ENCODE data around the gene YWHAH.
"Not testable (repeated sequence)": the region's sequence is repeated elsewhere in the genome, so short reads cannot be mapped to it uniquely, and the experiment has no call there.

The YWHAH gene

DNA sequence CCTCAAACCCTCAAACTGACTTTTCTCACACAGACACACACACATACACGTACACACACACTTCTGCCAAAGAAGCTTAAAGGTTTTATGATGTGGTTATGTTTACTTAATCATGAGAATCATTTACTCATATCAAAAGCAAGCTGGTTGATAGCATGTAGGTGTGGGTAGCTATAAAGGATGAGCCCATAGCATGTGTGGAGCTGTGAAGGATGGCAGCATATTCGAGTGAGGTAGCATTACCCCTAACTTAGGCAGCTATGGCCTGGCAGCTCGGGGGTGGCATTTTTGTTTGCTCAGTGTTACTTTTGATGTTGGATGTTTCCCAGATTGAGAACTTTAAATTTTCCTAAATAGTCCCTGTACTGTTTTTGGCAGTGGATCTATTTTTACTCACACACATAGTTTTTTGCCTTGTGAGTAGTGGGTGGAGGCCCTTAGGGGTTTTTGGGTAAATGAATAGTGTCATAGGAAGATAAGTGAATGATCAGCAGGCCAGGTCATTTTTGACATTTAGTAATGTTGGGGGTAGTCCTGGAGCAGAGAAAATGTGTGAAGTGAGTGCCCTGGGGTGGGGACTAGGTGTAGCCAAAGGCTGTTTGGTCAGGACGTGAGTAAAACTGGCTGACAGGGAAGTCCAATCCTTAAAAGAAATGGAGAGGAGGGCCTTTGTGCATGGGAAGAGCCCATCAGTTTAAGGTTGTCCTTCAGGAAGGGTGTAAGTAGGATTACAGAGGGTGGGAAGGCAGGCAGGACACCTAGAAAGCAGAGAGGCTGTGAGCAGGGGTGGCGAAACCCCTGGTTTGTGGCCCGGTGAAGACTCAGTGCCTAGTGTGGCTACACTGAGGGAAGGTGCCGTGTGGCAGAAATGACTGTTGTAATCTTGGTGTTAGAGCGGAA, 7.1 kb downstream of the YWHAH start:
- no peak for DNase-seq

DNA sequence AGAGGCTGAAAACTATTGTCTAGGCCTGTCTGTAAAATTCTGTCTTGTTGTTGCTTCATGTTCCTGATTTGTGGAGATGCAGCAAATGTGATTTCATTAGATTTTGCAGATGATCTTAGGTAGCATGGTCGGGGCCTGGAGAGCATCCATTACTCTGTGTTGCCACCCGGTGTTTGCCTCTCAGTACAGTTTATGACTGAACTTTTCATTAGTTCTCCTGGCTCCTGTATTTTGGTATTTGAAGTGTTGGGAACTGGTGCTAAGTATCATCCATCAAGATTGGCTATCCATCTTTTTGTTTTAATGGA, 7.7 kb downstream of the YWHAH start:
- no peak for DNase-seq

DNA sequence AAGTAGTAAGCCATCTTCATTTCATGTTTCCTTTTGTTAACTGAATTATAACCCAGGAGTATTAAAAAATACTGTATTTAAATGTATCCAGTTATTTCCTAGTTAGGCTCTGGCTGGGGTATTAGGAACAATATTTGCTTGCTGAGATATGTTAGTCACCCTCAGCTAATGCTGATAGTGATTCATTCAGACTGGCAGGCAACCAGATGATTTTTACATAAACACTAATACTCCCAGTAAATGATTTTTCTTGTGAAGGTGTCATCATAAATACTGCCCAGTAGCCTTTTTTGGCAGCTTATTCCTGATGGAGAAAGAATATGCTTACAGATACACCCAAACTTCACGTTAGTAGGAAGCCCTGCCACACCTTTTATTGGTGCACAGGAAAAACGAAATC, 8.1 kb downstream of the YWHAH start:
- no peak for DNase-seq

DNA sequence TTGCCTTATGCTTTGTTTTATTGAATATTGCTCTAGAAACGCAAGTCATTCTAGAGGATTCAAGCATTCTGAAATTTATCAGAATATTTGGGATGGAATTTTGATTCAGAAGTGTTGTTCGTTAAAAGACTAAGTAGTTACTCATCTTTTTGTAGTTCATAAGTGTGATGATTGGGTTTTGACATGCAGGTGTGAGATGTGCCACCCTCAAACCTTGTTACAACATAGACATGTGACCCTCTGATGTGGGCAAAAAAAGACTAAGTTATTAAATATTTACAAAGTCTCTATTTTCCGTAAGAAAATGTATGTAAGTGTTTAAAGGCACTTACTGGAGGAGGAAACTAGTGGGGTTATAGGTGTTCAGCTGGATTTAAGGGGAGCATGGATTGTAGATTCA, 8.9 kb downstream of the YWHAH start:
- no peak for DNase-seq

DNA sequence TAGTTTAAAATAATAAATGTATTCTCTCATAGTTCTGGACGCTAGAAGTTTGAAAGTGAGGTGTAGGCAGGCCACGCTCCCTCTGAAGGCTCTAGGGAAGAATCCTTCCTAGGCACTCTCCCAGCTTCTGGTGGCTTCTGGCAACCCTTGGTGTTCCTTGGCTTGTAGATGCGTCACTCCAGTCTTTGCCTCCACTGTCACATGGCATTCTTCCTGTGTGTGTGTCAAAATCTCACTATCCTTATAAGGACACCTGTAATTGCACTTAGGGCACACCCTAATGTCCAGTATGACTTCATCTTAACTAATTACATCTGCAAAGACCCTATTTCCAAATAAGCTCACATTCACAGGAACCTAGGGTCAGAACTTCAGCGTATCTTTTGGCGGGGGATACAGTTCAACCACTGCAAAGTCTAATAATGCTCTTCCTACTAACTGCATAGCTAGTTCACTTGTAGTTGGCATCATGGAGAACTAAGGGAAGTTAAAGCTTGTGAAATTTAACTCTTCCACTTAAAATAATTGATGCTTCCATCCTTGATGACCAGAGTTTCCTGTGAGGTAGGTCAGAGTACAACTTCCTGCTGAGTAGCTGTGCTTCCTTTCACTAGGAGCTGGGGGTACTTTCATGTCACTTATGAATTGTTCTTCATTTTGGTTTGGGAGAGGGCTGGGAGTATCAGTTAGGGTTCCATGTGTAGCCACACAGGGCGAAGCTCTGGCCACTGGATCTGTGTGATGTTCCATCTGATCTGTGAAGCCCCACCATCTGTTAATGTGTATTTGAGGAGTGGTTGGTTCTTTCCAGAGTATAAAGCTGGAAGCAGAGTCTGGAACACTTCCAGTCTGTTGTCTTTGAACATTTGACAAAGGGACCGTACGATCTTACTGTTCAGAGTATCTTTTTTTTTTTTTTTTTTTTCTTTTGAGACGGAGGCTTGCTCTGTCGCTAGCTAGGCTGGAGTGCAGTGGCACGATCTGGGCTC, 10.5 kb downstream of the YWHAH start:
- DNase-seq = no peak

DNA sequence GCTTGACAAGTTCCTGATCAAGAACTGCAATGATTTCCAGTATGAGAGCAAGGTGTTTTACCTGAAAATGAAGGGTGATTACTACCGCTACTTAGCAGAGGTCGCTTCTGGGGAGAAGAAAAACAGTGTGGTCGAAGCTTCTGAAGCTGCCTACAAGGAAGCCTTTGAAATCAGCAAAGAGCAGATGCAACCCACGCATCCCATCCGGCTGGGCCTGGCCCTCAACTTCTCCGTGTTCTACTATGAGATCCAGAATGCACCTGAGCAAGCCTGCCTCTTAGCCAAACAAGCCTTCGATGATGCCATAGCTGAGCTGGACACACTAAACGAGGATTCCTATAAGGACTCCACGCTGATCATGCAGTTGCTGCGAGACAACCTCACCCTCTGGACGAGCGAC, 12.0 kb downstream of the YWHAH start:
- DNase-seq = no peak

DNA sequence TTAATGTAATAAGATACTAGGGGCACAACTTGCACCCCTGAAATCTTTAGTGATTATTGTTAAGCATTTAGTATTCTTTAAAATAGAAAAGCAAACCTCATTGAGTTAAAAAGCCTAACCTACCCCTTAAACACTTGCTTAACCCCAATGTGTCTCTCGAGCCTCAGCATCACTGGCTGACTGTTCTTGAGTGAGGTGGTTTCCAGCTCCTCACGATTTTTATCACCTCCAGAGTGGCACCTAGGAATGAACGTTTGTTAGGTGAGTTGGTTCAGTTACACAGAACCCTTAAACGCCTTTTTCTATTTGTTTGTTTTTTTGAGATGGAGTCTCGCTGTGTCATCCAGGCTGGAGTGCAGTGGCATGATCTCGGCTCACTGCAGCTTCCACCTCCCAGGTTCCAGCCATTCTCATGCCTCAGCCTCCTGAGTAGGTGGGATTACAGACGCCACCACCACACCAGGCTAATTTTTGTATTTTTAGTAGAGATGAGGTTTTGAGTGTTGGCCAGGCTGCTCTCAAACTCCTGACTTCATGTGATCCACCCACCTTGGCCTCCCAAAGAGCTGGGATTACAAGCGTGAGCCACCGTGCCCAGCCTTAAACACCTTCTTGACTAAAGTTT, 13.7 kb downstream of the YWHAH start:
- no peak for DNase-seq

DNA sequence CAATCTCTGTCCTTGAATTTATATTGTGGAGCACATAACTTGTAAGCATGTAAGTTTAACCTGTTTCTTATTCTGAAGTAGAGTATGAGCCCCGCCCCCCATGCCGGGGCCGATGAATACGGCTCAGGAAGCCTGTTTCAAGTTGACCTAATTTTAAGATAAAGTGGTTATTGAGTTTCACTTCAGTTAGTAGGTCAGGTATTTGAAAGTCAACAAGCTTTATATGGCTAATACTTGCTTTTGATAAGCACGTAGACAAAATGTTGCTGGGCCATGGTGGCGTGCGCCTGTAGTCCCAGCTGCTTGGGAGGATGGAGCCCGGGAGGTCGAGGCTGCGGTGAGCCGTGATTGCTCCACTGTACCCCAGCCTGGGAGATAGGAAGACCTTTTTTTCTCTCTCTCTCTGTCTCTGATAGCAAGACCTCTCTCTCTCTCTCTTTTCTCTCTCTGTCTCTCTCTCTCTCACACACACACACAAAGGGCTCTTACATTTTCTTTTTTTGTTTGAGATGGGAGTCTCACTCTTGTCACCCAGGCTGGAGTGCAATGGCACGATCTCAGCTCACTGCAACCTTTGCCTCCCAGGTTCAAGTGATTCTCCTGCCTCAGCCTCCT, 14.4 kb downstream of the YWHAH start:
- no peak for DNase-seq

DNA sequence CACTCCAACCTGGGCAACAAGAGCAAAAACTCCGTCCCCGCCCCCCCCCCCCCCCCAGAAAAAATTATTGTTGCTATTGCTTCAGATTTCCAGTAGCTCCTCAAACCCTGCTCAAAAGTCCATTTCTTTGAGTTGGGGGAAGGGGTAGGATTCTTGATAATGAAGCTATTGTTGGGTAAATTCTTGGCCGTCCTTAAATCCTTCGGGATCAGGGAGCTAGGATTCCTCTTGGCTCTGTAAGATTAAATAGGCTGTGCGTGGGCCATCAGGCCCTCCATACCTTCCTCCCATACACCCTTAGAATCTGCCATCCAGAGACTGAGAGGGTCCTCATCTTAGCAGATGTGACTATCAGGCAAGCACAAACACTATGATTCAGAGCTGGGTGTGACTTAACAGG, 16.4 kb downstream of the YWHAH start:
- no peak for DNase-seq

DNA sequence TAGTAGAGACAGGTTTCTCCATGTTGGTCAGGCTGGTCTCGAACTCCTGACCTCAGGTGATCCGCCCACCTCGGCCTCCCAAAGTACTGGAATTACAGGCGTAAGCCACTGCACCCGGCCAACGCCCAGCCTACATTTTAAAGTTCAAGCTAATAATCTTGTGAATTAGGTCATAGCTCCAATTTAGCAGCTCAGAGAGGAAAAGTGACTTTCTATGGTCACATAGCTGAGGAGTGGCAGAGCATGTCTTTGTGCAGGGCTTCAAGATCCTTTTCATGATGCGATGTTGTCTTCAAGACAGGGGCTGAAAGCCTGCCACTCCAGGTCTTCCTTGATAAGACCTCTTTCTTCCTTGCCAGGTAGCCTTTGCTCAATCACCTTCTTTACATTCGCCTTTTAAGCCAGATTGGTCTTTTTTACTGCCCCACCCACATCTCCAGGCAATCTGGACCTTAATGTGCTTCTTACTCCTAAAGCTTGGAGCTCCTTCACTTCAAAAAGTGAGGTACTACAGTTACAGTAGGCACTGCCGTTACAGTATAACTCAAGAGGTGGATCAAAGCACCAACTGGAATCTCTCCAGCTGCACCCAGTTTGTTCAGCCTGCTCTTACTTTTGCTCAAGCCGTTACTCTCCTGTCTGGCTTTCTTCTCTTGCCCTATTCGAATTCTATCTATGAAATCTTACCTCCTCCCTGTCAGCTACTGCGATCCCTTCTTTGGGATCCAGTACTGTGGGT, 18.2 kb downstream of the YWHAH start:
- no peak for DNase-seq

DNA sequence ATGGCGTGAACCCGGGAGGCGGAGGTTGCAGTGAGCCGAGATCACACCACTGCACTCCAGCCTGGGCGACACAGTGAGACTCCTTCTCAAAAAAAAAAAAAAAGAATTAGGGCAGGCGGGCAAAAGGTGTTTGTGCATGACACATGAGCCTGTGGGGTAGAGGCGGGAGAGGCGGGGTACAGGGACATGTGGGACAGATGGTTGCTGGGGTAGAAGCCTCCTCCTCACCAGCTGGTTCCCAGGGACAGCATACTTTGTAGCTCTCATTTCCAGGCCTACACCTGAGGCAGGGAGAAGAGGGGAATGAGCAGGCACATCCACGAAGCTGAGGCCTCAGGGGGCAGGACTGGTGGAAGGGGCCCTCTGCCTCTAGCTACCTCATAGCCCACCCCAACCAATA, 23.7 kb downstream of the YWHAH start:
- DNase-seq = no peak

DNA sequence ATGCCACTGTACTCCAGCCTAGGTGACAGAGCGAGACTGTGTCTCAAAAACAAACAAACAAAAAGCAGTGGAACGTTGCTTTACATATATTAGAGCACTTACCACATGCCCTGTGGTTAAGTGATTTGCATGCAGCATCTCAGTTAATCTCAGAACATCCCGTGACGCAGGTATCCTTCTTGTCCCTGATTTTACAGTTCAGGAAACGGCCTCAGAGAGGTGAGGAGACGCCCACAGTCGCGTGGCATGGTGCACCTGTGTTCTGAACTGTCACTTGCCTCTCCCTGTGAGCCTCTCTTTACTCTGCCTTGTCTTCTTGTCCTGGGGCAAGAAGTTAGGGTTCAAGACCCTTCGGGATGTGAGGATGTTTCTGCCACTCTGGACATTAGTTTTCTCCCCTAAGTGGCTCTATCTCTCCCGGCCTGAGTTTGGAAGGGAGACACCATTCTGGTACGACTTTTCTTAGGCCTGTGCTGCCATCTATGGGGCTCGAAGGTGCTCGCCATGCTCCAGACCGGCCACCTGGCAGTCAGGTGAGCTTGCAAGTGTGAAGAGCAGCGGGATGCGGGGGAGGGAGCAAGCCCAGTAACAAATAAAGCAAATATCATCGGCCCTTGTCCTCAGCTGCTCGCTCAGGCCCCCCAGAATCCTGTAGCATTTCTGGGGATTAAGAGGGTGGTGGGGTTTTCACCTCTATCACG, 25.6 kb downstream of the YWHAH start:
- DNase-seq = peak in 1 of 2 donors; percentile 37

DNA sequence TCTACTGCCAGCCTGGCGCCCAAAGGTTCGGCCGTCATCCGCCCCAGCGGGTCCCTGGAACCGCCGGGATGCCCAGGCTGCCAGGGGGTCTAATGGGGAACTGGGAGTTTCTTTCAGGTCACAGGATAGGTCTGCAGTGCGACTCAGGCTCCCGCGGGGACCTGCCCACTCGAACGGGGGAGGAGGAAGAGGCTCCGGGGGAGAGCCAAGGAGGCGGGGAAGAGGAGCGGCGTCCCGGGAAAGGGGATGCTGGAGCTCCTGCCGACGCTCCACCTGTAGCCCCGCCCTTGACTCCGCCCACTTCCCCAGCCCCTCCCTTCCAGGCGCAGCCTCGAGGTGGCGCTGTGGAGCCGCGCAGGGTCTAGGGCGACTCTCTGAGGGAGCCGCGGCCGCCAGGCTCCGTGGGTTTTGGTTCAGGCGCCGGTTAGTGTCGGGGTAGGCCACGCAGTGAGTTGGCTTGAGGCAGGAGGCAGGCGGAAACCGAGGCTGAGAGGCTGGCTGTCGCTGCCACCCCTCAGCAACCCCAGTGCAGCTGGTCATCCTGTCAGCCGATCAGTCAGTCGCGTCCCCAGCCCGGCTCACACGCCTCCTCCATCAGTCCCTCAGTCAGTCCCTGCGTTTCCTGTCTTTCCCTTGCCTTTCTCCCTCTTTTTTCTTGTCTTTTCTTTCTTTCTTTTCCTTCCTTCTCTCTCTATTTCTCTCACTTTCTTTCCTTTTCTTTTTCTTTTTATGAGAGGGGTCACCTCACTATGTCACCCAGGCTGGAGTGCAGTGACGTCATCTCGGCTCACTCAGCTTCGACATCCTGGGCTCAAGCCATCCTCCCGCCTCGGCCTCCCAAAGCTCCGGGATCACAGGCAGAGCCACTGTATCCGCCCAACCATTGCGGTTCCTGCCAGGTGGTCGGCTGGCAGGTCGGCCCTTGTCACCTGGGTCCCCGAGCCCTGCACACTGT, 26.4 kb downstream of the YWHAH start:
- DNase-seq = peak; percentile 79 to 87

DNA sequence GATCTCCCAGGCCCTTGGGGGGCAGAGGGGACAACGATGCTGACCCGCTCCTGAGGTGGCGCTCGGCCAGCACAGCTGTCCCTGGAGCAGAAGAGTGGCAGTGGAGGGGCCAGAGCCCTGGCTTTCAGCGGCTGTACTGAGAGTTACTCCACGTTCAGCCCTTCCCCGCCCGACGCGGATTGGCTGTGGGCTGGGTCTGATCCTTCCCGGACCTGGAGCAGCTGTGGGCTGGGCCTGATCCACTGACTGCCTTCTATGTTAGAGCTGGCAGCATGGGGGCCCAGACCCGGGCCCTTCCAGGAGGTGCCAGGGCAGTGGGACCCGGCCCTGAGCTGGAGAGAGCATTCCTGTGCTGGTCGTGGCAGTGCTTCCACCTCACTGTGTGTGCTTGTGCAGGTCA, 27.8 kb downstream of the YWHAH start:
- no peak for DNase-seq

DNA sequence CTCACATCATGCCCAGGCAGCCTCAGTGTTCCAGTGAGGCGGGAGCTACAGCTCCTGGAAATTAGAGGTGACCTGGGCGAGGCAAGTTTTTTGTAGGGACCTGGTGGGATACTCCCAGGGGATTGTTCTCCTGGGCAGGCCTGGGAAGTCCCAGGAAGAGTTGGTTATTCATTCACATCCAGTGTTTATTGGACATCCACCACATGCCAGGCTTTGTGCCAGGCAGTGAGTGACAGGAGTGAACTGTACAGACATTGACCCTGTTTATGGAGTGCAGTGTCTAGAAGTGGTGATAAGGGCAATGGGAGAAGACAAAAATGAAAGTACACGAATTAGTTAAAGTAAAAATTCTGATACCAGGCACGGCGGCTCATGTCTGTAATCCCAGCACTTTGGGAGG, 29.4 kb downstream of the YWHAH start:
- DNase-seq = no peak

DNA sequence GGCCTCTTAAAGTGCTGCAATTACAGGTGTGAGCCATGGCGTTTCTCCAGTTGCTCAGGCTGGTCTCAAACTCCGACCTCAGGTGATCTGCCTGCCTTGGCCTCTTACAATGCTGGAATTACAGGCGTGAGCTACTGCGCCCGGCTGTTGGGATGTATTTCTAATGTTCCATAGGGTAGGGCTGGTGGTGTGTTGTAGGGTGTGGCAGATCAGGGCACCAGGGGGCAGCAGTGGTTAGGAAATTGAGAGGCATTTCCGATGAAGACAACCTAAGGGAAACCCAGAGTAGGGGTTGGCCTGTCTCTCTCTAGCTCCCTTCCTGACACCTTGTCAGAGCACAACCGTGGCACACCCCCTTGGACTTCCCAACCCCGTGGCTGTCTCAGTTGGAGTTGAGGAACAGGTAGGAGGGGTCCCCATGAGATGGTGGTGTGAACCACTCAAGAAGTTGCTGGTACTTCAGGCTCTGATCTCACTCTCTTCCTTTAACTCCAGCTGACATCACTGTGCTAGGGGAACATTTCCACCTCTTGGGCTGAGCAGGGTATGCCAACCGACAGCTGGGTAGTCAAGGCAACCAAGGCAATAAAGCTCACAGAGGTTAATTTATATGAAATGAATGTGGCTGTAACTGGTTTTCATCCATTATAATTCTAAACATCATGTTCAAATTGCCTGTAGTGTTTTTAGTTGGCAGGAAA, 33.0 kb downstream of the YWHAH start:
- DNase-seq = peak; percentile 68 to 73

DNA sequence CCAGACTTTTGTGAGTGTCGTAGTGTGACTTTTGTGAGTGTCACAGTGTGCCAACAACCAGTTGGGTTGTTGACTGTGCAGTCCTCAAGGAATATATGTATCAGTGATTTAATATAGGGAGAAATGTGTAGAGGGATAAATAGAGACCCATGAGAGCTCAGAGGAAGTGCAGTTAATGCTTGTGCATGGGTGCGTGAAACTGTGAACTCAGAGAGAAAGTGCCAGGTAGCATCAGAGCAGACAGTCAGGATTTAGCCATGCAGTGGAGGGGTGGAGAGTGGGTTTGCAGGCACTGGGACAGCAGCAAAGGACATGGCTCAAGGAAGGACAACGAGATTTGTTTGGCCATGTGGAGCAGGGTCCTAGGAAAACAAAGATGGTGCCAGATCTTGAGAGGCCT, 33.6 kb downstream of the YWHAH start:
- no peak for DNase-seq

DNA sequence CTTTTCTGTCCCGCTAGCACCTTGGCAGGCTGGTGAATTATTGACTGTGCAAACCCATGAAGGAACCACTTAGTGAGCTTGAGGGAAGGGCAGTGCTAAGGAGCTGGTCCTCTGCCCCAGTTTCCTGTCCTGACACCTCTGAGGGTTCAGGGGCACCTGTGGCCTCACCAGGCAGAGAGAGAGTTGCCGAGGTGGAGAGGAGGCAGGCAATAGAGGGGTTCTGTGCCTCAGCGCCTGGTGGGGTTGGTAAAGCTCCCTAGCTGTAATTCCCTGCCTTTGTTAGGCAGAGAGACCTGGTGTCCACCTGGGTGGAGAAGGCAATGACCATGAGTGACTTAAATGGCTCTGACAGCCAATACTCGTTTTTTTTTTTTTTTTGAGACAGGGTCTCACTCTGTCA, 36.3 kb downstream of the YWHAH start:
- DNase-seq = no peak

DNA sequence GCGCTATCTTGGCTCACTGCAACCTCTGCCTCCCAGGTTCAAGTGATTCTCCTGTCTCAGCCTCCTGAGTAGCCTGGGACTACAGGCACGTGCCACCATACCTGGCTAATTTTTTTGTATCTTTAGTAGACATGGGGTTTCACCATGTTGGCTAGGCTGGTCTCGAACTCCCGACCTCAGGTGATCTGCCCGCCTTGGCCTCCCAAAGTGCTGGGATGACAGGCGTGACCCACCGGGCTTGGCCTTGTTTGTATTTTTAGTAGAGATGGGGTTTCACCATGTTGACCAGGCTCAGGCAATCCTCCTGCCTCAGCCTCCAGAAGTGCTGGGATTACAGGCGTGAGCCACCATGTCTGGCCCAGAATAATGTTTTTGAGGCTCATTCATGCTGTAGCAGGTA, 37.6 kb downstream of the YWHAH start:
- not testable (repeated sequence) for DNase-seq

Measured in inflammatory macrophage (primary cell).